ENCODE measurements around the gene FGFR4. TPM values are rescaled to one million over a fixed set of nuclear protein-coding genes. Genes with fewer than 3 reads are reported as not detected.

Gene FGFR4
- total RNA-seq, 2 donors from 2014 or later, result 33.7 to 63.9 TPM

DNA sequence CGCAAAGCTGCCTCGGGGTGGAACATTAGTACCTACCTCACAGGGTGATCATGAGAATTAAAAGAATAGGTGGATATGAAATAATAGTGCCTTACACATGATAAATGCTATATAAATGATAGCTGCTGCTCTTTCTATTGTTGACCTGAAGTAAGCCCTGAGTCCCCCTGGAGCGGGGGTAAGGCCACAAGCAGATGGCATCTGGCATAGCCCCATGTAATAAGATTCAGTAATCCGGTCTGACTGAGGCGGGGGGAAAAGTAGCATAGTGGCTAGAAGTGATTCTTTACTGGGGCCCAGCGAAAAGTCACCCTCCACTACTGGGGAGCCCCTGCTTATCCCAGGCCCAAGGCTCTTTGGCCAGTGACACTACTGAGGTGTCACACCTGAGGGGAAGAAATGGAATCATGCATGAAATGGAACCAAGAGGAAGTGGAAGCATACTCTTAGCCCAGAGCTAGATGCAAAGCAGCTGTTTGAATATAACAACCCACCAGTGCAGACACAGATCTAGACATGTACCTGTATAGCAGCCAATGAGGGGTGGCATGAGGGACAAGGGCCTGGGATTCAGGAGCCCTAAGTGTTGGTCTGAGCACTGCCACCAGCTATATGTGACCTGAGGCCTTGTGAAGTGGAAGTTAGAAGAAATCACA is 16.1 kb upstream of the FGFR4 start:
- 89 to 97% methylated on average over 6 of the region's 6 CpGs for WGBS, 2 donors
- Histone ChIP-seq H3K4me3 (no peak overlapping the region), H3K4me1 (no peaks in the 10 kb centered on the region), H3K27ac (no peak overlapping the region), H3K27me3 (no peaks in the 10 kb centered on the region), H3K9me3 (no peaks in the 10 kb centered on the region), H3K36me3 (replicated peaks in 1 of 2; ENCODE audit: insufficient read depth in 1 of 2, low read depth in 2 of 2) (no peaks in the 10 kb centered on the region)
- TF ChIP-seq, protein P1, sequence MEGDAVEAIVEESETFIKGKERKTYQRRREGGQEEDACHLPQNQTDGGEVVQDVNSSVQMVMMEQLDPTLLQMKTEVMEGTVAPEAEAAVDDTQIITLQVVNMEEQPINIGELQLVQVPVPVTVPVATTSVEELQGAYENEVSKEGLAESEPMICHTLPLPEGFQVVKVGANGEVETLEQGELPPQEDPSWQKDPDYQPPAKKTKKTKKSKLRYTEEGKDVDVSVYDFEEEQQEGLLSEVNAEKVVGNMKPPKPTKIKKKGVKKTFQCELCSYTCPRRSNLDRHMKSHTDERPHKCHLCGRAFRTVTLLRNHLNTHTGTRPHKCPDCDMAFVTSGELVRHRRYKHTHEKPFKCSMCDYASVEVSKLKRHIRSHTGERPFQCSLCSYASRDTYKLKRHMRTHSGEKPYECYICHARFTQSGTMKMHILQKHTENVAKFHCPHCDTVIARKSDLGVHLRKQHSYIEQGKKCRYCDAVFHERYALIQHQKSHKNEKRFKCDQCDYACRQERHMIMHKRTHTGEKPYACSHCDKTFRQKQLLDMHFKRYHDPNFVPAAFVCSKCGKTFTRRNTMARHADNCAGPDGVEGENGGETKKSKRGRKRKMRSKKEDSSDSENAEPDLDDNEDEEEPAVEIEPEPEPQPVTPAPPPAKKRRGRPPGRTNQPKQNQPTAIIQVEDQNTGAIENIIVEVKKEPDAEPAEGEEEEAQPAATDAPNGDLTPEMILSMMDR (IDR thresholded peaks at IDR 0.05), result no peak
- TF ChIP-seq POLR2A (IDR thresholded peaks at IDR 0.05), result no peak
- intact Hi-C loops (cut with DNase I), result no loop called here
- ATAC-seq (no peak), DNase-seq (no peak)

DNA sequence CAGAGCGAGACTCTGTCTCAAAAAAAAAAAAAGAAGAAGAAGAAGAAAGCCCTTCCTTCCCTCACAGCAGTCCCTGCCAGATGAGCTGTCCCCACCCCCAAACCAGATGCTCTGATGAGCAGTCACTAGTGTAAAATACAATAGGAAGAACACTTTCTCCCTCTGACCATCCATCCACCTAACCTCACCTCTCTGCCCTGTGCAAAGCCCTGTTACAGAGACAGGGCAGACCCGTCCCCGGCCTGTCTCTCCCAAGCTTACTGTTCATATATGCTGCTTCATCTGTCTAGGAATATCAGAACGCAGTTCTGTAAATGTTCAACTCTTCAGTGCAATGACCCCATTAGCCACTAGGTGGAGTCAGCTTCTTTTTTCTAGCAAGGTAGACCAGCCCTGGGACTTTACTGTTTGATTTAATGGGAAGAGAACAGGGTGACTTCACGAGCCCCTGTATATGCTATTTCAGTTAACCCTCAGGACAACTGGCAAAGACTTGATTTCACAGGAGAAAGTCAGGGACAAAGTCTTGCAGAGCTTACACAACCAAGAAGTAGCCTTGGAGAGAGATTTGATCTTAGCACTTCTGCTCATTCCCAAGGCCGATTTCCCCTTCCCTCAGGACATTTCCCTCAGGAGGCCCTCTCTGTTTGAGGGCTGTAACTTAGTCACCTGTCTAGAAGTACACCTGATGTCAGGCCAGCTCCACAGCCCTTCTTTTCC is 14.9 kb upstream of the FGFR4 start:
- Histone ChIP-seq H3K27me3 (no peaks in the 10 kb centered on the region), H3K36me3 (replicated peaks in 1 of 2; ENCODE audit: insufficient read depth in 1 of 2, low read depth in 2 of 2) (no peaks in the 10 kb centered on the region), H3K4me1 (no peaks in the 10 kb centered on the region), H3K4me3 (no peak overlapping the region), H3K9me3 (no peaks in the 10 kb centered on the region), H3K27ac (no peak overlapping the region)
- ATAC-seq, result peak; percentile 92
- TF ChIP-seq, protein P1 (IDR thresholded peaks at IDR 0.05), result peak; percentile 78 to 89 (median 86)
- no peak for TF ChIP-seq POLR2A (IDR thresholded peaks at IDR 0.05)
- 14 to 18% methylated on average over 5 to 6 of the region's 6 CpGs for WGBS, 2 donors
- DNase-seq, result peak; percentile 81 to 89 (median 85)
- intact Hi-C loops (cut with DNase I), result no loop called here

DNA sequence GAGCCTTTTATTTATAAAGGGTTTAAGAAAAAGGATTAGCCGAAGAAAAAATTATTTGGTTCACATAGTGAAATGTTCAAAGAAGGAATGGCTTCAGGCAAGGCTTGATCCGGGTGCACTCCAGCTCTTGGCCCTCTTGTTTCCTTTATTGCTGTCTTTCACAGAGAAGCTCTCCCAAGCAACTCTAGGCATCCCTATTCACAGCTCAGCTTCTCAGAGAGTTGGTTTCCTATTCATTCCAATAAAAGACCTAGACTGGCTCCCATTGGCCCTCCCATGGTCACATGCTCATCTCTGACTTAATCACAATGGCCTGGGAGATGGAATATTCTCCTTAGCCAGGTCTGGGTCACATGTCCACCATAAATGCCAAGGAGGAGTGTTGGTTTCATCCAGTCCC is 9.4 kb upstream of the FGFR4 start:
- TF ChIP-seq POLR2A (IDR thresholded peaks at IDR 0.05), result no peak
- TF ChIP-seq, protein P1 (IDR thresholded peaks at IDR 0.05), result no peak
- no peaks in the 10 kb centered on the region for H3K4me1 ChIP-seq
- ATAC-seq (no peak), DNase-seq (no peak)
- no peak overlapping the region for H3K4me3 ChIP-seq
- no peaks in the 10 kb centered on the region for H3K9me3 ChIP-seq
- 92 to 98% methylated on average over 2 of the region's 2 CpGs for WGBS, 2 donors
- intact Hi-C loops (cut with DNase I), result no loop called here
- no peaks in the 10 kb centered on the region for H3K36me3 ChIP-seq (replicated peaks in 1 of 2; ENCODE audit: insufficient read depth in 1 of 2, low read depth in 2 of 2)
- H3K27ac ChIP-seq, result no peak overlapping the region
- H3K27me3 ChIP-seq, result no peaks in the 10 kb centered on the region

DNA sequence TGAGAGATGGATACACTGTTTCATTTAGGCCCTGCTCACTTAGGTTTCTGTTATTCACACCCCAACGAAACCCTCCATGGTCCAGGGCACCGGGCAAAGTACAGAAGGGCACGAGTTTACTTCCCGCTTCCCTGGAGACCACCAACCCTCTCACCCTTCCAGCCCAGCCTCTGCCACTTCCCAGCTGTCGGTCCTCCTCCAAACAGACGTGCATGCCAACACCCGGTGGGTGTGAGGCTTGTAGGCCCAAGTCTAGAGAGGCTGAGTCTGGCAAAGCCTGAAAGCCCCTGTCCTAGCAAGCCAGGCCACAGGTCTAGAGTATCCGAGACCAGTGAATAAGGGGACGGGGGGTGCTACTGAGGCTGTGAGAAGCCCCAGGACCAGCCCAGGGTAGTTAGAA is 7.1 kb upstream of the FGFR4 start:
- DNase-seq (no peak), ATAC-seq (no peak)
- no peak overlapping the region for H3K27ac ChIP-seq
- intact Hi-C loops (cut with DNase I), result no loop called here
- no peaks in the 10 kb centered on the region for H3K36me3 ChIP-seq (replicated peaks in 1 of 2; ENCODE audit: insufficient read depth in 1 of 2, low read depth in 2 of 2)
- no peaks in the 10 kb centered on the region for H3K27me3 ChIP-seq
- no peaks in the 10 kb centered on the region for H3K9me3 ChIP-seq
- TF ChIP-seq POLR2A (IDR thresholded peaks at IDR 0.05), result no peak
- TF ChIP-seq, protein P1 (IDR thresholded peaks at IDR 0.05), result no peak
- H3K4me1 ChIP-seq, result no peaks in the 10 kb centered on the region
- H3K4me3 ChIP-seq, result no peak overlapping the region
- WGBS, 2 donors, result 59 to 67% methylated on average over 6 to 9 of the region's 9 CpGs

Data from body of pancreas (tissue), 4 donors.